Liver (tissue), 9 donors: ENCODE measurements around the gene TGFBI. TPM values are rescaled to one million over a fixed set of nuclear protein-coding genes. Genes with fewer than 3 reads are reported as not detected.

Experiments used
- DNase-seq: peaks from one replicate; pipeline ENCODE4 v3.0.0-alpha.2; 2017; ENCODE audit warnings: low spot score
- H3K27ac ChIP-seq, 2 donors: one replicate each; pipeline ENCODE4 v1.7.0; 2013; ENCODE audit warnings: inconsistent platforms in 2 of 2, low read length in 2 of 2, control low read depth in 1 of 2, low read depth in 1 of 2, mild to moderate bottlenecking in 1 of 2
- H3K27me3 ChIP-seq, 4 donors: one replicate each; pipeline versions ENCODE4 v1.6.1 to v1.7.0; 2013; ENCODE audit warnings: low read length in 3 of 4, inconsistent platforms in 1 of 4, mild to moderate bottlenecking in 1 of 4, moderate library complexity in 1 of 4; ENCODE audit not compliant: control insufficient read depth in 4 of 4, insufficient read depth in 4 of 4
- H3K36me3 ChIP-seq, 4 donors: one replicate each; pipeline versions ENCODE4 v1.6.1 to v1.7.0; 2013; ENCODE audit warnings: low read length in 3 of 4, mild to moderate bottlenecking in 3 of 4, low read depth in 1 of 4, moderate library complexity in 1 of 4; ENCODE audit not compliant: control insufficient read depth in 4 of 4, insufficient read depth in 3 of 4
- H3K4me1 ChIP-seq, 4 donors: one replicate each; pipeline versions ENCODE4 v1.6.1 to v1.7.0; 2013; ENCODE audit warnings: low read length in 3 of 4, mild to moderate bottlenecking in 3 of 4, moderate library complexity in 1 of 4; ENCODE audit not compliant: control insufficient read depth in 4 of 4, insufficient read depth in 4 of 4
- H3K4me3 ChIP-seq, 3 donors: one replicate each; pipeline versions ENCODE4 v1.6.1 to v1.7.0; 2013; ENCODE audit warnings: low read length in 3 of 3, control low read depth in 1 of 3, low read depth in 1 of 3, mild to moderate bottlenecking in 1 of 3
- H3K9ac ChIP-seq, 2 donors: one replicate each; pipeline ENCODE4 v1.7.0; 2013; ENCODE audit warnings: low read length in 2 of 2, mild to moderate bottlenecking in 2 of 2, moderate library complexity in 2 of 2, control low read depth in 1 of 2, low read depth in 1 of 2
- H3K9me3 ChIP-seq, 4 donors: one replicate each; pipeline versions ENCODE4 v1.6.1 to v1.7.0; 2013; ENCODE audit warnings: low read length in 3 of 4; ENCODE audit not compliant: control insufficient read depth in 4 of 4
- CTCF ChIP-seq: fragments of 150-350 bp; IDR thresholded peaks from 2 replicates; pipeline ENCODE4 v1.5.1; 2017; ENCODE audit warnings: improper control_type of control experiment, low read depth, low read length; ENCODE audit not compliant: missing input control
- GABPA ChIP-seq, 2 donors: IDR thresholded peaks in 1 of 2; conservative IDR thresholded peaks in 1 of 2; 2 replicates each; pipeline ENCODE4 v1.6.1; 2016; ENCODE audit warnings: antibody characterized with exemption in 2 of 2, mild to moderate bottlenecking in 1 of 2, moderate library complexity in 1 of 2
- HNF4G ChIP-seq: IDR thresholded peaks from 2 replicates; pipeline ENCODE4 v1.6.1; 2016; ENCODE audit warnings: antibody characterized with exemption
- NR2F2 ChIP-seq: IDR thresholded peaks from 2 replicates; pipeline ENCODE4 v1.6.1; 2016; ENCODE audit warnings: antibody characterized with exemption
- RAD21 ChIP-seq, 2 donors: IDR thresholded peaks; 2 replicates each; pipeline ENCODE4 v1.6.1; 2016; ENCODE audit warnings: antibody characterized with exemption in 2 of 2, mild to moderate bottlenecking in 2 of 2
- REST ChIP-seq: IDR thresholded peaks from 2 replicates; pipeline ENCODE4 v1.6.1; 2016; ENCODE audit warnings: antibody characterized with exemption, mild to moderate bottlenecking
- RXRA ChIP-seq, 2 donors: IDR thresholded peaks; 2 replicates each; pipeline ENCODE4 v1.6.1; 2017 to 2018; ENCODE audit warnings: antibody characterized with exemption in 2 of 2, mild to moderate bottlenecking in 1 of 2
- SP1 ChIP-seq: IDR thresholded peaks from 2 replicates; pipeline ENCODE4 v1.6.1; 2018; ENCODE audit warnings: antibody characterized with exemption, mild to moderate bottlenecking
- WGBS: extraction: QIAGEN DNeasy Blood & Tissue Kit; methylation state at CpG from one replicate; pipeline ENCODE4 v1.1.7; 2013; 5-methylcytosine and 5-hydroxymethylcytosine counted together
- polyA plus RNA-seq, 2 donors: library from polyadenylated mRNA; stranded (reverse) in 1 of 2; unstranded in 1 of 2; fragments of 200-250 nt in 1 of 2; fragments of >200 nt in 1 of 2; fragmentation: Nextera tagmentation in 1 of 2; extraction: Ambion mirVana in 1 of 2; gene quantifications; one replicate each; pipeline versions ENCODE4 v1.2.1 to v1.2.3, GENCODE V29; 2013 to 2015
- total RNA-seq, 2 donors: library from RNA; depleted of rRNA; stranded (reverse); fragments of >200 nt; gene quantifications; one replicate each; pipeline ENCODE4 v1.2.3, GENCODE V29; 2014
- TF ChIP-seq, protein P1 (sequence below): IDR thresholded peaks from 2 replicates; pipeline ENCODE4 v1.6.1; 2016; ENCODE audit warnings: antibody characterized with exemption
- donor health status: healthy.
- donor health status: healthy.
- donor health status: healthy.
- donor health status: healthy.
- donor health status: healthy.

TGFBI gene
- total and polyA plus RNA-seq, 4 donors: 33.7 to 144 (median 44.1) TPM

DNA sequence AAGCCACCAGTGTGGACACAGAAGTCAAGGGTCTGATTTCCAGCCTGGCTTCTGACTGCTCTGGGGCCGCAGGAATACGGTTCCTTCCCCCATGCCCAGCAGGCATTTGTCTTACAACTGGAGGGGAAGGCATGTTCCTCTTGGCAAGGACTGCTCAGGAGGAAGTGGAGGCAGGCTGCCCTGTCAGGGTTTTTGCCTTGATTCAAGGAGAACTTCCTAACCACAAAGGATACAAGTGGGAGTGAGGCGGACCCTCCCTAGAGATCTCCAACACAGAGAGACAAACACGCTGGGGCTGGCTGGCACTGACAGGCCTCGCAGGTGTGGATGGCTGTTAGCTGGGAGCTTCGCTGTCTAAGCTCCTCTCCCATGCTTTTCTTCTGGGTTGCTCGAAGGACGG, 19.1 kb downstream of the TGFBI start (continued):
- TF ChIP-seq, protein P1, sequence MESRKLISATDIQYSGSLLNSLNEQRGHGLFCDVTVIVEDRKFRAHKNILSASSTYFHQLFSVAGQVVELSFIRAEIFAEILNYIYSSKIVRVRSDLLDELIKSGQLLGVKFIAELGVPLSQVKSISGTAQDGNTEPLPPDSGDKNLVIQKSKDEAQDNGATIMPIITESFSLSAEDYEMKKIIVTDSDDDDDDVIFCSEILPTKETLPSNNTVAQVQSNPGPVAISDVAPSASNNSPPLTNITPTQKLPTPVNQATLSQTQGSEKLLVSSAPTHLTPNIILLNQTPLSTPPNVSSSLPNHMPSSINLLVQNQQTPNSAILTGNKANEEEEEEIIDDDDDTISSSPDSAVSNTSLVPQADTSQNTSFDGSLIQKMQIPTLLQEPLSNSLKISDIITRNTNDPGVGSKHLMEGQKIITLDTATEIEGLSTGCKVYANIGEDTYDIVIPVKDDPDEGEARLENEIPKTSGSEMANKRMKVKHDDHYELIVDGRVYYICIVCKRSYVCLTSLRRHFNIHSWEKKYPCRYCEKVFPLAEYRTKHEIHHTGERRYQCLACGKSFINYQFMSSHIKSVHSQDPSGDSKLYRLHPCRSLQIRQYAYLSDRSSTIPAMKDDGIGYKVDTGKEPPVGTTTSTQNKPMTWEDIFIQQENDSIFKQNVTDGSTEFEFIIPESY: no peak
- TF ChIP-seq NR2F2 (no peak), RXRA (IDR thresholded peaks at IDR 0.05) (no peak), REST (no peak), SP1 (no peak)

DNA sequence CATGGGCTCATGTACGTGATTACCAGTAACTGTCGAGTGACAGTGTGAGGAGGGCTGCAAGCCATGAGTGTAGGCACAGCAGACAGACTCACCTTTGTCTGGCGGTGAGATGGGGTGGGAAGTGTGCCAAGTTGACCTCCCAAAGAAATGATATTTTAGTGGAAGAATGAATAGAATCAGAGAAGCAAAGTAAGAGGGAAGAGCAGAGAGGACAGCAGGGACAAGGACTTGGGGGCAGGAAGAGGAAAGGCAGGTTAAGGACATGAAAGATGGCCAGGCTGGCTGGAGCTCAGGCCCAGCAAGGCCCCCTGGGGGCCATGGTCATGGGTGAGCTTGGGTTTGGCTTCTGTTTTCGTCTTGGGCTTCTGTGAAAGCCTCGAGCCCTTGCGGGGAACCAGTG, 20.2 kb downstream of the TGFBI start:
- Histone ChIP-seq H3K4me3 (no peak overlapping the region), H3K36me3 (peaks cover 0 to 34% (median 13%) of the 10 kb centered on the region in 4 donors), H3K9me3 (no peaks in the 10 kb centered on the region), H3K4me1 (peaks cover 9 to 20% (median 10%) of the 10 kb centered on the region in 4 donors), H3K27ac (no peak overlapping the region), H3K27me3 (no peaks in the 10 kb centered on the region), H3K9ac (no peak overlapping the region)
- 96% methylated on average over 6 of the region's 6 CpGs for WGBS
- TF ChIP-seq, protein P1: no peak
- no peak for TF ChIP-seq HNF4G
- no peak for TF ChIP-seq RAD21 (IDR thresholded peaks at IDR 0.05)
- no peak for TF ChIP-seq REST
- no peak for TF ChIP-seq GABPA (IDR thresholded peaks at IDR 0.05 in 1 of 2, conservative IDR thresholded peaks at IDR 0.05 in 1 of 2)
- no peak for TF ChIP-seq RXRA (IDR thresholded peaks at IDR 0.05)
- TF ChIP-seq CTCF: no peak
- DNase-seq: no peak
